Measurements from ENCODE around the gene TRABD2A.
A peak's percentile ranks its signal among the peaks of the same experiment; 100 is the strongest.

Gene TRABD2A

DNA sequence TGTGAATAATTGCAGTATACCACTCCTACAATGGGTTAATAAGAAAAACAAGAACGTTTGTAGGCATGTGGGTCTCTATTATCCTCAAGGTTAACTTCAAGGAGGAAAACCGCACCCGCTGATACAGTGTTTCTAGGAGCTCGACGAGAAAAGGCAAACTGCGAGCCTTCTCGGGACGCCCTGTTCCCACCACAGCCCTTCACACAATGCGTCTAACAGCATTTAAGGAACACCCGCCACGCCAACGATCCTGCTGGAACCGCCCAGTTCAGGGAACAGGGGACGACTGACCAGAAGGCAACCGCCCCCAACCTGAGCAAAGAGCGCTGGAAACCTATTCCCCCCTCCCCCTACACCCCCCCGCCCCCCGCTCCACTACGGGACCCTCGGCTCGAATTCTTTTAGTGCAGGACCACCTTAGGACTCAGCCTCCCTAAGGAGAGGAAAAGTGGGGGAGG is 23.9 kb upstream of the TRABD2A start:
- DNase-seq = no peak

DNA sequence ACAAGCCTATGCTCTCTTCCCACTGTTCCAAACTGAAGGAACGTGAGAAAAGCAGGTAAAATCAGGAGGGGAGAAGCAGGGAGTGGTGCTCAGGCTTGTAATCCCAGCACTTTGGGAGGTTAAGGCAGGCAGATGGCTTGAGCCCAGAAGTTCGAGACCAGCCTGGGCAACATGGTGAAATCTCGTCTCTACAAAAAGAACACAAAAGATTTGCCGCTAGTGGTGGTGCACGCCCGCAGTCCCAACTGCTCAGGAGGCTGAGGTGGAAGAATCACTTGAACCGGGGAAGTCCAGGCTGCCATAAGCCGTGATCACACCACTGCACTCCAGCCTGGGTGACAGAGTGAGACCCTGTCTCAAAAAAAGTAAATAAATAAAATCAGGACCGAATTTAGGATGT is 23.3 kb upstream of the TRABD2A start:
- DNase-seq = no peak

DNA sequence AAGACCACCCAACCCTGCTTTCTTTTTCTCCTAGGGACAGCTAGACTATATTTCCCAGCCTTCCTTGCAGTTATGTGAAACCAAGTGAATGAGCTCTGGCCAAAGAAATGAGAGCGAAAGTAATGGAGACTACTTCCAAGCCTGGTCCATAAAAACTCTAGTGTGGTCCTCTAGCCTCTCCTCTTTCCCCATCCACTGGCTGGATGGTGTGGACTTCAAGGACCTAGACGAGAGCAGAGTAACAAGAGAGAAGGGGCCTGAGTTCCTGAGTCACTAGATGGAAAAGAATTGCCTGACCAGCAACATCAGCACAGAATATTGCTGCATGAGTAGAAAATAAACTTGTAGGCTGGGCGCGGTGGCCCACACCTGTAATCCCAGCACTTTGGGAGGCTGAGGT is 21.6 kb upstream of the TRABD2A start:
- no peak for DNase-seq

DNA sequence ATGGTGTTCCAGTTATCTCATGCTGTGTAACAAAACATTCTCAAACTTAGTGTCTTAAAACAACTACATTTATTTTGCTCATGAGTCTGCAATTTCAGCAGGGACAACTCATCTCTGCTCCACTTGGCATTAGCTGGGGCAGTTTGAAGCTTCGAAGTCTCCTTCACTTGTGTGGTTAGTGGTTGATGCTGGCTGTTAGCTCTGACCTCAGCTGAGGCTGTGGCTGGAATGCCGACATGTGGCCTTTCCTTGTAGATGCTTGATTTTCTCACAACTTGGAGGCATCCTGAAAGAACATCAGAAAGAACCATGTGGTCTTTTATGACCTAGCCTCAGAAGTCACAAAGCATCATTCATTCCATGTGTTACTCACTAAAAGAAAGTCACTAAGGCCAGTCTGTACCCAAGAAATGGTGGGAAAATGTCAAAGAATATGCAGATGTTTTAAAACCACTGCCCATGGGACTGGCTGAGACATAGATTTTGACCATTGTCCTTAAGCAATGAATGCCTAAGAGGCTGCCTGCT is 20.8 kb upstream of the TRABD2A start:
- no peak for DNase-seq

DNA sequence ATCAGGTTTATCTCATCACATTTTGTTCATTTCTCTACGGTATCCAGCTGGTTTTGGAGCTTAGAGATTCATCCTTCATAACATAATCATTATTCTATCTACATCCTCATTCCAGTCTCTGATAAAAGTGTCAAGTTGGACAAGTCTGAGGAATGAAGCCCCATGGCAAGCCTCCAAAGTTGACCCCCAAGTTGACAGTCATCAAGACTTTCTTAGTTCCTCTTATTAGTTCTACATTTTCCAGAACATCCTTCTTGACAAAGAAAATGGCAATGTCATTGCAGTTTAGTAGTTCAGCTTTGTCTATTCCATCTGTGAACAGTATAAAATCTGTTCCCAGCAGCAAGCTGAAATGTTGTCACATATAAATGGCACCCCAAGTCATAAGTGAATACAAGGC is 20.1 kb upstream of the TRABD2A start:
- DNase-seq = no peak

DNA sequence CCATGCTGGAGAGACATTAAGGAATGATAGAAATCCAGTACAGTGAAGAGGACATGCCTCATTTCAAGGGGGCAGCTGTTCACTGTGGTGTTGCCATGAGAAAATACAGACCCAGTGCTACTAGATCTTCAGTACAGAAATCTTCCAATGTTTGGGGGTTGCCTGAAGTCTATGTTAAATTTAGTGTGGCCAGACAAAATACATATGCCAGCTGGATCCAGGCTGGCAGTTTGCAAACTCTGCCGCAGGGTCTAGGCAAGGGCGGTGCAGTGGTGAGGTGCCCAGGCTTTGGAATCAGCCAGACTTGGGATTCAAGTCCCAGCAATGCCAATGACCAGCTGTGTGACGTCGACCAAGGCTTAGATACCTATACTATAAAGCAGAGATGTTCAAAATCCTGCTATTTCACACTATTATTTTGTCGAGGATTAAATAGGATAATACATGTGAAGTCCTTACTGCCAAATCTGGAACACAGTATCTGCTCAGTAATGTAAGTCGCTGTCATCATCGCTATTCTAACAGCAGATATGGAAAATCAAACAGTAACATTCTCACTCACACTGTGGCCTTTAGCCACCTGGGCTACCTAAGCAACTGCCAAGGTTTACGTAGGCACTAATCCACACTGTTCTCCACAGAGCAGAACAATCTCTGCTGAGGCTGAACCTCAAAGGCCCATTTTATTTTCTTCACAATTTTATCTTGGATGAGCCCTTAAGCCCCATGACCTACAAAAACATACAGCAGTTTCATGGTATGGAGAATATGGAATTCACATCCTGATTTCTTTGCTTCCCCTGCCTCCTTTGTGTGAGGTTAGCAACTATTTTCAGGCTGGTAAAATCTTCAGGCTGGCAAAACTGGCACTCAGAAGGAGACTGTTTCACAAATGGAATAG is 18.7 kb upstream of the TRABD2A start:
- DNase-seq = no peak

DNA sequence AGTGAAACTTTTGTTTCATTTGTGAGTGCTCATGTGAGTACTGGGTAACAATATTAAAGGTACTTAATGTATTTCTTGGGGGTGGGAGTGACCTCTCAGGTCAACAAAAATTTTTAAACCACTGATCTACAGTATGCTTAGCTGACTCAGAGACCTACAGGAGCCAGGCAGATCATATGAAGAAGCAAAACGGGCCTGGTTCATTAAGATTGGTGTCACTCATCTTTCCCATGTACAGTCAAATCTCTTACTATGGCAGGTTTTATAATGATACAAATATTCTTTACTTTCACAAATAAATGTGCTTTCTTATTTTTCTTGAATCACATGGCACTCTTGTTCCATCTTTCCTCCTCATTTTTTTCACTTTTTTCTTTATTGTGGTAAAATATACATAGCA is 16.9 kb upstream of the TRABD2A start:
- DNase-seq = no peak

DNA sequence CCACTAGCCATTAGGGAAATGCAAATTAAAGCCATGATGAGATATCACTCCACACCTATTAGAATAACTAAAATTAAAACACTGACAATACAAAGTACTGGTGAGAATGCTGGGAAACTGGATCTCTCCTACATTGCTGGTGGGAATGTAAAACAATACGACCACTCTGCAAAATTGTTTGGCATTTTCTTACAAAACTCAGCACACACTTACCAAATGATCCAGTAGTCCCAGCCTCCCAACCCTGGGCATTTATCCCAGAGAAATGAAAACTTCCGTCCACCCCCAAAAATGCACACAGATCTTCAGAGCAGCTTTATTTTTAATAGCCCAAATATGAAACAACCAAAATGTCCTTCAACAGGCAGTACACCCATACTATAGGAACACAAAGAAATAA is 15.7 kb upstream of the TRABD2A start:
- DNase-seq = no peak

DNA sequence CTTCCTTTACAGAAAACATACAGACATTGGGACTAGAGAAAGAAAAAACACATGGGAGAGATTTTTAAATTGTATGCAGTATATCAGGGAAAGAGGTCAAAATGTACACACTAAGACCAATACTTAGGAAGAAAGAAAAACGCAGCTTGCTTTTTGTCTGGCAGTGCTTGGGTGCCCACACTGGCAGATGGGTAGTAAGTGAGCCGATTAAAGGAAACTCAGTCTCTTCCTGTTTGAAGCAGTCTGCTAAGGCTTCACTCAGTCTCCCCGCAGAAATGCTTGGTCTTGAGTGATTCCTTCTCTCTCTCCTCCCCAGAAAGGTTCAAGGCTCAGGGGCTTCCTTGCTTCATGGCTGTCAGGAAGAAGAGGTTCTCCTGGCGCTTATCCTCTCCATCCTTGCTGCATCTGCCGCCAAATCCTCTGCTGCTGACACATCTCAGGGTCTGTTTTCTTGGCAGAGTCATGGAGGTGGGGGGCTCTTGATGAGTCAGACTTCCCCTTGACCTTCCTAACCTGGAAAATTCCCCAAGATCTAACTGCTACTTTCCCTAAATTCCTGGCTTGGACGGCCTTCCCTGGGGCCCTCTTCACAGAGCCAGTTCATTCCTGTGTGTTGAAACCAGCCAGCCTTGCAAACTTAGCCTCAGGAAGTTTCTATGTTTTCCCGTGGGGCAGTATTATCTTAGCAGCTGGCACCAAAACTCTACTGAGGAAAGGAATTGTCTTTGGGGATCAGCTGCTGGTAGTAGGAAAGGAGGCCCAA is 14.1 kb upstream of the TRABD2A start:
- DNase-seq = no peak

DNA sequence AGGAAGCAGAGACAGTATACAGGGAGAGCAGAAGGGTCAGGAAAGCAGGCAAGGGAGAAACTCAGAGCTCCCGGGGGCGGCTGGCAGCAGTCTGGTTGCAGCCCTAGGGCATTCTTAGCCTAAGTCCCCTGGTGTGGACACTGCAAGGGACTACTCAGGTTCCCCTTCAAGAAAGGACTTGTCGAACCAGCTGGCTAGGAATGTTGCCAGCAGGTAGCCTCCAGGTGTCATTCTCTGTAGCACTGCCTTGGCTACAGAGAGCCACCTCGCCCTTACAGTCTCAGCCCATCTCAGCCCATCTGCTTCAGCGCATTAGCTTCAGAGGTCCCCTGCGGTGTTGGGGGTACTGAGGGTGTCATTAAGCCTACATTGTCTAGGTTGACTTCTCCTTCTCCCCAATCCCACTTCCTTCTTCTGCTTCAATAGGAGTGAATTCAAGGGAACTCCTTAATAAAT is 13.3 kb upstream of the TRABD2A start:
- DNase-seq = peak; percentile 20

DNA sequence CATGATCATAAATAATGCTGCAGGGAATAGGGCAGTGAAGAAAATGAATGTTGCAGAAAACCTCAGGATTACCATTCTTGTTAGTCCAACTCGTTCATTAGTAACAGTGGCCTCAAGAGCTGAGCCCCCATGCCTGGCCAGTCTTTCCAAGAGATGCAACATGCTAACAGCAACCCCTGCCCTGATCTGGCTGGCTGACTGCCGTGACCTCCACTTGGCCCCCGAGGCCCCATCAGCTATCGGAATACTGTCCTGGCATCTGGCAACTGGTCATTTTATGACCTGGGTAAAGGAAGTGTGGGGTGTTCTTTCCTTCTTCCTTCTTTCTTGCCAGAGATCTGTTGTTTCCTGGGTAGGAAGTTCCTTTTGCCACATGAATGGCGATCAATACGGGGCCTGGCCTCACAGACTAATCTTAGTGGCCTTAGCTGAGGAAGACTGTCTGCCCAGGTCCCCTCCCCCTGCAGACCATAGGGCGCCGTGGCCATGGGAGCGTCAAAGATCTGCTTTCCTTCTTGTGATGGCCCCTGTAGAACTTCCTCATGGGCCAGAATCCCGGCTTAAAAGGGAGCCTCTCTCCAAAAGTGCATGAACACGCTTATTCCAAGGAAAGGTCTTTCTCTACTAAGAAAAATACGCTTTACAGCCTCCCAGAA is 10.6 kb upstream of the TRABD2A start:
- DNase-seq = no peak

DNA sequence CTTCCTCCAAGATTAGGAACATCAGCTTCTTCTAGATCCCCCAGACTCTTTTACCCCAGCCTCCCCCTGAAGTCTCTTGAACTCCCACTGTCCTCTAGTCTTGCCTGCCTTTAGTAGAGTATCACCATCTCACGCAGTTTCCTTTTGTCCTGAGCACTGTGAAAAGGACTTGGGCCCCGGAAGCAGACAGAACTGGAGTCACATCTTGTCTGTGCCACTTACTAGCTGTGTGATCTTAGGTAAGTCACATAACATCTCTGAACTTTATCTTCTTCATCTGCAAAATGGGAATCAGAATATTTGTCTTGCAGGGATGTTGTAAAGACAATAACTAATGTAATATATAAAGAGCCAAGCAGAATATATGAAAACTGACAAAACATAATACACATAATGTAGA is 8.4 kb upstream of the TRABD2A start:
- no peak for DNase-seq

DNA sequence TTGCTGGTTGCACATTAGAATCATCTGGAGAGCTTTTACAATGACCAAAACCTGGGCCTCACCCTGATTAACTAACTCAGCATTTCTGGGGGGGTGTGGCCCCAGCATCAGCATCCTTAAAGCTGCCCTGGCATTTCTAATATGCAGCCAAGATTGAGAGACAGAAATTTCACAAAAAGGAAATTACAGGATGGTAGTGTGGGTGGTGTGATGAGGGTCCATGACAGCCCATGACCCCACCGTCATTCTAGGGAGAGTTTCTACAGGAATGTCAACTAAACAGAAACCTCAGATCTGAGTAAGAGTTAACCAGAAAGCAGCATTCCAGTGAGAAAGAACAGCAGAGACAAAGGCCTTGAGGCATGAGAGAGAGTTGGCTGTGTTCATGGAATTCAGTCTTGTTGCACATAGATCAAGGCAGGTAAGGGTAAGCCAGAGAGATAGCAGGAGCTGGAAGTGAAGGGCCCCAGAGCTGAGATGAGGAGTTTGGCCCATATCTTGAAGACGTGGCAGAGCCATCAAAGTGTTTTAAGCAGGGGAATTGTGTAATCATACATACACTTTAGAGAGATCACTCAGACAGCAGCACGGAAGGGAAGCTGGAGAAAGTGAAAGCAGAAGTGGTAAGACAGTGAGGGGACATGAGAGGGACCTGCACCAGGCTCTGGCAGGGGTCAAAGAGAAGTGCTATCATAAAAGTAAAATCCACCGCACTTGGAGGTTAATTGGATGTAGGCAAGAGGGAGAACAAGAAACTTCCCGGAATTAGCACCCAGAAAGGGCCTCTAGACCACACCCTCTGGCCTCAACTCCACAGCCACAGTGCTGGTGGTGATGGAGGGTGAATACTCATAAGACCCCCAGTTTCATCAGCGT is 7.8 kb upstream of the TRABD2A start:
- no peak for DNase-seq

DNA sequence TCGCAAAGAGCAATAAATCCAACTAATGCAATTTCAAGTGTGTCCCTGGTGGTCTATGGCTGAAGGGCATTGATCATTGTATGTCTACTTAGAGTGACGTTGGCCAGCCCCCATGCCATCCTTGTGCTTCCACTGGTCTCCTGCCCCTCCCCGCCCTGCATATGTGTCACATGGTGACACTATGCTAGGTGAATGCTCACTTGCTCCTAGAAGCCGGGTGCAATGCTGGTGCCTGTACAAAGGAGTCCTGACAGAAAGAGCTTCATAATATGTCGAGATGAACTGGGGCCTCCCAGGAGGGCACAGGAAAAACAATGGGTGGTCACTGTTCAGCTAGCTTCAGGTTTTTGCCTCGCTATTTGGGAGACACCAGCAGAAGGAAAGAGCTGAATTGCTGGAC is 5.9 kb upstream of the TRABD2A start:
- DNase-seq = no peak

DNA sequence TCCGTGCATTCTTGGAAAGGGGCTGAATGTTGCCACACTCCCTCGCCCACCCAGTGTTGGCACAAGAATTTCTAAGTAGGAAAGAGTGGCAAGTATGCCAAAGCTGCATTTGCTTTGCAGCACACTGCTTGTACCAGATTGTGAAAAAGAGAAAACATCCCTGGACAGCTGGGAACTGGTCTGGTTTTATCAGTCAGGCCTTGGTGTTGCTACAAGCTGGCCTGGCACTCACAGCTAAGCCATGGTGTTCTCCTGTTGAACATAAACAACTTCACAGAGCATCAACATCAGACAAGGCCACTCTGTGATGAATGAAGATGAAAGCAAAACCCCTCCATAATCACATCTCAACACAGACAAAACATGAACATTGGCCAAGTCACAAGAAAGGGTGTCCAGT is 4.2 kb upstream of the TRABD2A start:
- no peak for DNase-seq

DNA sequence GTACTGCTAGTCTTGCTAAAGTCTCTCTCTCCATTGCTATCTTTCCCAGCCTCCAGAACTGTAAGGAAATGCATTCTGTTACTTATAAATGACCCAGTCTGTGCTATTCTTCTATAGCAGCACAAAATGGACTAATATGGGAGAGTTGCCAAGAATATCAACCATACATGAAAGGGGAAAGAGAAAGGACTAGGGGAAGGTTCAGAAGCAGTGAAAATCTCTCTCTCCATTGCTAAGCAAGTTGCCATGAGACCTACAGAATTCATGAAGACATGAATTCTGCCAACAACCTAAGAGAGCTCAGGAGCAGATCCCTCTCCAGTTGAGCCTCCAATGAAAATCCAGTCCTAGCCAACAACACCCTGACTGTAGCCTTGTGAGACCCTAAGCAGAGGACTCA is 3.6 kb upstream of the TRABD2A start:
- DNase-seq = no peak

DNA sequence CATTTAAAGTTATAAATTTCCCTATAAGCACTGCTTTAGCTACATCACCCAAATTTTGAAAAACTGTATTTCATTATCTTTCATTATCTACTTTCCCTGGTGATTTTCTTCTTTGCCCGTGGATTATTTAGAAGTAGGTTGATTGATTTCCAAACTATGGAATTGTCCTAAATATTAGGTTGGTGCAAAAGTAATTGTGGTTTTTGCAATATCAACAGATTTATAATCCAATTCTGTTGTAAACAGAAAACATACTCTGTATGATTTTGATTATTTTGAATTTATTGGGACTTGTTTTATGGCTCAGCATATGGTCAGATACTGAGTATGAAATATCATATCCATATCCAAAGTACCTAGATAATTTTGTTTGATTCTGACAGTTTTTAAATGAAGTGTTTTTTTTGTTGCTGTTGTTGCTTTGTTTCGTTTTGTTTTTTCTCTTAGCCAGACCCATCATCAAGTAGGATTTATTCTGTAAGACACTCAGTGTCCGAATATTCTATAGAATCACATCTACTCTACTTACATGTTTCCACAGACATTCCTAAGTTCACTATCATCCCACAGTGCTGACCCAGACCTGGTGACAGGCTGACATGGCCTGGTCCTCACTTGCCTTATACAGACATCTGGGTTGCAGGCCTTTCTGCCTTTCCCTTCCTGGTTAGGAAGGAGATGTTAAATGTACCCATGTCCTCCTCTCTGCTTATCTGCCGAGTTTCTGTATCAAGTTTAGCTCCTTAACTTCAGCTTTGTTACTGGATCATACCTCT is 2.1 kb upstream of the TRABD2A start:
- no peak for DNase-seq

DNA sequence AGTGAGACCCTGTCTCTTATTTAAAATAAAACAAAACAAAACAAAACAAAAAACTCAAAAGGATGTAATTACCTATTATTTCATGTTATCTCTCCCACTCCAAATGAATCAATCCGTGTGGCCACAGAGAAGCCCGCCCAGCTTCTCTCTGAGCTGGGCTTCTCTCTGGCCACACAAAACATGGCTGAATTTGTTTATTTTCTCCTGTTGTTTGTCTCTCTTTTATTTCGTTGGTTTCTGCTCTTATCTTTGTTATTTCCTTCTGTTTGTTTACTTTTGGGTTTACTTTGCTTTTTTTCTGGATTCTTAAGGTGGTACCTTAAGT is 1.5 kb upstream of the TRABD2A start:
- no peak for DNase-seq

DNA sequence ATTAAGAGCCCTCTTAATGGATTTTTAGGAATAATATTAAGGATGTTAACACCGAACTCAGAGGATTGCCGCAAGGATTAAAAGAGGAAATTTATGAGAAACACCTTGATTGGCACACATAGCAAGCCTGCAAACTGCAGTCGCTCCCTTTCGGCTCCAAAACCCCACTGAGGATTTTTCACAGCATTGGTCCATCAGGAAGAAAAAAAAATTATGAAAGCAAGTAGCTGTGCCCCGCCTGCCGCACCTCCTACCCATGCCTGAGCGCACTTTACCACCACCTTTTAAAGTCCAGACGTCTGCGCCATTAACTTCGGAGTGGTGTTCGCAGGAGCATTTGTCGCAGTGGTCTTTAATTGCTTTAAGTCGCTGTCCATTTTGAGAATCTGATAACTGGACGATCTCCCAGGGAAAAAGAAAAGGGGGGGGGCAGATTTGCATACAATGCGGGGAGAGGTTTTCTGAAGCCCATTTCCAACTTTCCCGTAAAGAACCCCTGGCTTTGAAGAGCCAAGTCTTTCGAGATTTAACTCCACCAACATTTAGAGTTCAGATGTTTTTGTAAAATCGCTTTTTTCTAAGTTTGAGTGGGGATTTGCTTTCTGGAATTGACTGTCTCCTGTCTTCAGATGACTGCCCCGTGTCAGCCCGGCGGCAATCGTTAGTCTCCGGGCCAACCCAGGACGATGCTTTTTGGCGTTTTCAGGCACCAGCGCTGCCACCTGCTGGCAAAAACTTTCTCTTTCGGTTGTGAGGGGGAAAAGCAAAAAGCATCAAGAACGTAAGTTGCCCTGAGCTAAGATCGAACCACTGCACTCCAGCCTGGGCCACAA is 913 bp upstream of the TRABD2A start:
- peak; percentile 24 for DNase-seq

DNA sequence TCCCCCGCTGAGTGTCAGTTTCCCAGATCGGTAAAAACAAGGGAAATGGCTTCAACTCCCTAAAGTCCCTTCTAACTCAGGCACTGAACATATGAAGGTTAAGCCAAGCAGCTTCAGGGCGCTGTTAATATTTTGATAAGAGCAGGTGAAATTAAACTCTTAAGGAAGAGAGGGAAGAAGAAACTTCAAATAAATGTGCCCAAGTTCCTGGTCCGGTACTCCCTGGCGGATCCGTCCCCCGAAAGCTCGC is 564 bp downstream of the TRABD2A start:
- DNase-seq = no peak
